Neural cell (in vitro differentiated cells): ENCODE measurements around the gene GALNT12. TPM values are rescaled to one million over a fixed set of nuclear protein-coding genes. Genes with fewer than 3 reads are reported as not detected.

Source experiments
- H2AFZ ChIP-seq: fragments of 200-600, 300-800 bp; sonication (generic), shearing (Covaris generic); 2 replicates; pipeline ENCODE4 v1.6.0; 2014; ENCODE audit warnings: low read depth, mild to moderate bottlenecking, antibody characterized with exemption, low read length, moderate library complexity
- H3F3A ChIP-seq: fragments of 200-600 bp; shearing (Covaris generic); 2 replicates; pipeline ENCODE4 v1.6.1; 2016; ENCODE audit warnings: mild to moderate bottlenecking, moderate library complexity, mixed read lengths, antibody characterized with exemption, low read length; ENCODE audit not compliant: insufficient read depth, poor library complexity, severe bottlenecking
- H3K27ac ChIP-seq: fragments of 200-600, 300-800 bp; sonication (generic), shearing (Covaris generic); 2 replicates; pipeline ENCODE4 v1.5.1; 2014; ENCODE audit warnings: mild to moderate bottlenecking, low read length, moderate library complexity
- H3K27me3 ChIP-seq: fragments of 300-800, 200-600 bp; sonication (generic), shearing (Covaris generic); 2 replicates; pipeline ENCODE4 v1.6.0; 2014; ENCODE audit warnings: mild to moderate bottlenecking, low read depth, low read length, moderate library complexity; ENCODE audit not compliant: insufficient read depth
- H3K36me3 ChIP-seq: fragments of 300-800, 200-600 bp; sonication (generic), shearing (Covaris generic); 2 replicates; pipeline ENCODE4 v1.5.1; 2014; ENCODE audit warnings: mild to moderate bottlenecking, antibody characterized with exemption, low read length, moderate library complexity; ENCODE audit not compliant: insufficient read depth
- H3K4me2 ChIP-seq: fragments of 300-800, 200-600 bp; sonication (generic), shearing (Covaris generic); 2 replicates; pipeline ENCODE4 v1.6.0; 2014; ENCODE audit warnings: mild to moderate bottlenecking, low read length
- H3K4me3 ChIP-seq: fragments of 300-800, 200-600 bp; sonication (generic), shearing (Covaris generic); 2 replicates; pipeline ENCODE4 v1.5.1; 2014; ENCODE audit warnings: mild to moderate bottlenecking, low read length, moderate library complexity
- H3K79me2 ChIP-seq: fragments of 200-600 bp; shearing (Covaris generic); replicated peaks from 2 replicates; pipeline ENCODE4 v1.6.0; 2014; ENCODE audit warnings: mild to moderate bottlenecking, low read length, moderate library complexity; ENCODE audit not compliant: insufficient read depth
- H3K9ac ChIP-seq: fragments of 300-800, 200-600 bp; sonication (generic), shearing (Covaris generic); 2 replicates; pipeline ENCODE4 v1.6.1; 2016; ENCODE audit warnings: mild to moderate bottlenecking, low read length, mixed read lengths
- H3K9me2 ChIP-seq: fragments of 200-600 bp; shearing (Covaris generic); 2 replicates; pipeline ENCODE4 v1.6.1; 2016; ENCODE audit warnings: mild to moderate bottlenecking, low read length, mixed read lengths; ENCODE audit not compliant: insufficient read depth
- H3K9me3 ChIP-seq: fragments of 200-600, 300-800 bp; sonication (generic), shearing (Covaris generic); 2 replicates; pipeline ENCODE4 v1.6.1; 2016; ENCODE audit warnings: mild to moderate bottlenecking, mixed run types, low read length, moderate library complexity, mixed read lengths
- H4K20me1 ChIP-seq: fragments of 200-600 bp; shearing (Covaris generic); 2 replicates; pipeline ENCODE4 v1.6.1; 2016; ENCODE audit warnings: mild to moderate bottlenecking, mixed run types; ENCODE audit not compliant: insufficient read depth
- CTCF ChIP-seq: fragments of 450-650 bp; IDR thresholded peaks from 2 replicates; pipeline ENCODE4 v1.5.1; 2014; ENCODE audit warnings: antibody characterized with exemption, mild to moderate bottlenecking, moderate library complexity; ENCODE audit not compliant: poor library complexity, severe bottlenecking
- EP300 ChIP-seq: fragments of 450-650 bp; conservative IDR thresholded peaks from 2 replicates; pipeline ENCODE4 v1.6.1; 2014; ENCODE audit warnings: antibody characterized with exemption, mild to moderate bottlenecking, moderate library complexity; ENCODE audit not compliant: poor library complexity, severe bottlenecking
- EZH2 ChIP-seq: fragments of 200-600, 300-800 bp; shearing (Covaris generic), sonication (generic); IDR thresholded peaks from 2 replicates; pipeline ENCODE4 v1.6.1; 2014; ENCODE audit warnings: antibody characterized with exemption, low read length, borderline replicate concordance, mild to moderate bottlenecking; ENCODE audit not compliant: insufficient read depth, poor library complexity, severe bottlenecking
- MXI1 ChIP-seq: fragments of 450-650 bp; conservative IDR thresholded peaks from 2 replicates; pipeline ENCODE4 v1.6.1; 2014; ENCODE audit warnings: antibody characterized with exemption, mild to moderate bottlenecking; ENCODE audit not compliant: poor library complexity, severe bottlenecking
- RAD21 ChIP-seq: fragments of 450-650 bp; conservative IDR thresholded peaks from 2 replicates; pipeline ENCODE4 v1.6.1; 2014; ENCODE audit warnings: antibody characterized with exemption, mild to moderate bottlenecking, moderate library complexity
- REST ChIP-seq: IDR thresholded peaks from 2 replicates; pipeline ENCODE4 v1.6.1; 2012; ENCODE audit warnings: borderline replicate concordance
- SMC3 ChIP-seq: fragments of 450-650 bp; conservative IDR thresholded peaks from 2 replicates; pipeline ENCODE4 v1.6.1; 2014; ENCODE audit warnings: antibody characterized with exemption, mild to moderate bottlenecking, moderate library complexity; ENCODE audit not compliant: poor library complexity
- TAF1 ChIP-seq: IDR thresholded peaks from 2 replicates; pipeline ENCODE4 v1.6.1; 2012; ENCODE audit warnings: low read depth
- polyA plus RNA-seq: library from polyadenylated mRNA; depleted of rRNA; stranded (reverse); fragments of >200 nt; gene quantifications from 2 replicates; pipeline ENCODE4 v1.2.3, GENCODE V29; 2014

GALNT12 gene
- polyA plus RNA-seq, 1 donor from 2014 or later = 8.4 TPM

- Histone ChIP-seq H3K9me2 (no peaks in the 10 kb centered on the region), H4K20me1 (no peaks in the 10 kb centered on the region), H3F3A (no peaks in the 10 kb centered on the region), H3K27me3 (no peaks in the 10 kb centered on the region), H3K27ac (no peak overlapping the region), H3K4me2 (no peak overlapping the region), H3K4me3 (no peak overlapping the region), H2AFZ (no peak overlapping the region), H3K79me2 (no peaks in the 10 kb centered on the region), H3K36me3 (no peaks in the 10 kb centered on the region), H3K9ac (no peak overlapping the region), H3K9me3 (no peaks in the 10 kb centered on the region)
- no peak for TF ChIP-seq EZH2
- TF ChIP-seq REST = no peak
- TF ChIP-seq CTCF = no peak
- no peak for TF ChIP-seq RAD21
- TF ChIP-seq TAF1 = no peak
- no peak for TF ChIP-seq EP300
- no peak for TF ChIP-seq MXI1
Measured at GRCh38 chr9:98882569-98882923, 75.1 kb downstream of the GALNT12 start.

- Histone ChIP-seq H3K79me2 (no peaks in the 10 kb centered on the region), H3K4me3 (no peak overlapping the region), H3K4me2 (no peak overlapping the region), H3F3A (no peaks in the 10 kb centered on the region), H3K9ac (no peak overlapping the region), H3K27ac (no peak overlapping the region), H3K9me2 (no peaks in the 10 kb centered on the region), H3K27me3 (no peaks in the 10 kb centered on the region), H3K9me3 (no peaks in the 10 kb centered on the region), H4K20me1 (no peaks in the 10 kb centered on the region), H2AFZ (no peak overlapping the region), H3K36me3 (no peaks in the 10 kb centered on the region)
- TF ChIP-seq SMC3 (no peak), EP300 (no peak), REST (no peak)
Measured at GRCh38 chr9:98883276-98883675, 75.8 kb downstream of the GALNT12 start.
